IPS-20b (cell line): ENCODE data around the gene PRR20G.

Source experiments
- H3K27ac ChIP-seq: one replicate; pipeline ENCODE4 v1.5.1; 2013; ENCODE audit warnings: low read length
- H3K27me3 ChIP-seq: 2 replicates; pipeline ENCODE4 v1.6.1; 2013; ENCODE audit warnings: mild to moderate bottlenecking, low read length, inconsistent platforms; ENCODE audit not compliant: insufficient read depth
- H3K36me3 ChIP-seq: 2 replicates; pipeline ENCODE4 v1.6.1; 2013; ENCODE audit warnings: low read depth, mild to moderate bottlenecking, inconsistent platforms, low read length, moderate library complexity; ENCODE audit not compliant: insufficient read depth
- H3K4me1 ChIP-seq: 2 replicates; pipeline ENCODE4 v1.6.1; 2013; ENCODE audit warnings: mild to moderate bottlenecking, control low read depth, inconsistent platforms, low read length, moderate library complexity; ENCODE audit not compliant: insufficient read depth
- H3K4me3 ChIP-seq: 2 replicates; pipeline ENCODE4 v1.5.1; 2013; ENCODE audit warnings: mild to moderate bottlenecking, low read length, inconsistent platforms
- H3K9ac ChIP-seq: 2 replicates; pipeline ENCODE4 v1.6.1; 2013; ENCODE audit warnings: low read depth, mild to moderate bottlenecking, inconsistent platforms, low read length, moderate library complexity
- H3K9me3 ChIP-seq: 2 replicates; pipeline ENCODE4 v1.6.1; 2013; ENCODE audit warnings: mild to moderate bottlenecking, low read depth, low read length, inconsistent platforms; ENCODE audit not compliant: insufficient read depth

The PRR20G gene

DNA sequence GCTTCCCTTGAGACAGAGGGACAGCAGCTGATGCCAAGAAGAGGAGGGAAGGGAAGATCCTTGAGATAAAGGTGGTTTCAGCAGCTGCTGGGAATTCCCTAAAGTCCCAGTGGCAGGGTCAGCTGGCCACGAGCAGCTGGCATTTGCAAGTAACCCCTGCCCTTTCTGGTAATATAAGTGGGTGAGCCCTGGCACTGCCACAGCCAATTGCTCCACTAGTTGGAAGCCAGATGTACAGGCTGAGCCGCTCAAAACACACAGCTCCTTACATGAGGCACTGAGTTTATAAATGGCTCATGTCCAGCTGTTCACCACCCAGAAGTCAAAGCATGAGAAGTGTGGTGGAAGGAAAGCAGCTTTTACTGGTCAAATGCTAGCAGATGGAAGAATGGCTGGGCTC is 35.4 kb downstream of the PRR20G start:
- no peak overlapping the region for H3K27ac ChIP-seq
- H3K4me1 ChIP-seq = no peaks in the 10 kb centered on the region
- no peaks in the 10 kb centered on the region for H3K36me3 ChIP-seq
- no peak overlapping the region for H3K4me3 ChIP-seq
- no peak overlapping the region for H3K9ac ChIP-seq
- no peaks in the 10 kb centered on the region for H3K27me3 ChIP-seq
- H3K9me3 ChIP-seq = peaks cover 49% of the 10 kb centered on the region

DNA sequence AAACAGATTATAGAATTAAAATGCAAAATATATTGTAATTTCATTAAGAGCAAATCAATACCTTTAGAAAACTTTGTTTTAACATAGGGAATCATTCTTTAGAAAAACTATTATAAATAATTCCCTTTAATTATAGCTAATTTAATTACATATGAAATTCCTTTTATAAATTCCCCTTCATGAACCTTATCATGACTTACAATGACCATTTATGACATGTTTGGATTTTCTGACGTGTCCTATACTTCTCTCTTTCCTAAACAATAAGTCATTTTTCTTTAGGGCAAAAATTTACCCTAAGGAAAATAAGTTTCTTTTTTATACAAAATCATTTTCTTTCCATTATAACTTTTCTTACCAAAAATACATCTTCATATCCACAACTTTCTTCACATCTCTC is 37.8 kb downstream of the PRR20G start:
- H3K36me3 ChIP-seq = no peaks in the 10 kb centered on the region
- H3K27ac ChIP-seq = no peak overlapping the region
- H3K9me3 ChIP-seq = peaks cover 72% of the 10 kb centered on the region
- H3K4me1 ChIP-seq = no peaks in the 10 kb centered on the region
- H3K9ac ChIP-seq = no peak overlapping the region
- no peaks in the 10 kb centered on the region for H3K27me3 ChIP-seq
- no peak overlapping the region for H3K4me3 ChIP-seq

GRCh38 chr3:127247292-127247691 is 40.6 kb downstream of the PRR20G start:
- H3K27me3 ChIP-seq = no peaks in the 10 kb centered on the region
- no peak overlapping the region for H3K9ac ChIP-seq
- H3K27ac ChIP-seq = no peak overlapping the region
- H3K9me3 ChIP-seq = peaks cover 83% of the 10 kb centered on the region
- no peaks in the 10 kb centered on the region for H3K36me3 ChIP-seq
- H3K4me1 ChIP-seq = no peaks in the 10 kb centered on the region
- no peak overlapping the region for H3K4me3 ChIP-seq

DNA sequence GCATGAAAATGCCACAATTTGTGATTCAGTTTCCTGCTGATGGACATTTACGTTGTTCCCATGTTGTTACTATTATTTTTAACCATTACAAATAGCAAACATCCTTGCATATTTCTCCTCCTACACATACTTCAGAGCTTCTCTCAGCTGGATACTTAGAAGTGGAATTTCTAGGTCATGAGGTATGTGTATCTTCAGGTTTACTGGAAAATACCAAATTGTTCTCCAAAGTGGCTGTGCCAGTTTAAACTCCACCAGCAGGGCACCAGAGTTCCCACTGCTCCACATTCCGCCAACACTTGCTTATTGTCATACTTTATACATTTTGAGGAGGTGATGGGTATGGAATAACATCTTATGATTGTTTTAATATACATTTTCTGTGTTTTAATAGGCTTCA is 49.2 kb downstream of the PRR20G start:
- Histone ChIP-seq H3K27ac (no peak overlapping the region), H3K9ac (no peak overlapping the region), H3K4me3 (no peak overlapping the region), H3K36me3 (no peaks in the 10 kb centered on the region), H3K4me1 (no peaks in the 10 kb centered on the region), H3K27me3 (no peaks in the 10 kb centered on the region), H3K9me3 (peaks cover 10% of the 10 kb centered on the region; the same call in 1 of the 2 replicates)

DNA sequence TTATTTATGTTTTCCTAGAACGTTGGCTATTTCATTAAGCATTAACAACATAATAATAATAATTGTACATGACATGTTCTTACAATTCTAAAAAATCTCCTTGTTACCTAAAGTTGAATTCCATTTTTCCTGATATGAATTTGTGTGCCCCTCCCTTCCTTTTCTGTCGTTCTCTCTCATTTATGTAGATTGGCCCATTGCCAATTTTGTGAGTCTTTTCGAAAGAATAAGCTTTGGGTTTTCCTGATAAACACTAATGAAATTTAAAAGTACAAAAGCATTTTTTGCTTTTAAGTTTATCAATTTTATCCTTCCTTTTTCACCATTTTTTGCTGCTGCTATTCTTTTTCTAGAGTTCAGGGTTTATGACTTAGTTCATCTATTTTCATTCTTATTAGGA is 50.0 kb downstream of the PRR20G start:
- Histone ChIP-seq H3K27ac (no peak overlapping the region), H3K36me3 (no peaks in the 10 kb centered on the region), H3K9me3 (peaks cover 10% of the 10 kb centered on the region; the same call in 1 of the 2 replicates), H3K4me3 (no peak overlapping the region), H3K27me3 (no peaks in the 10 kb centered on the region), H3K9ac (no peak overlapping the region), H3K4me1 (no peaks in the 10 kb centered on the region)

DNA sequence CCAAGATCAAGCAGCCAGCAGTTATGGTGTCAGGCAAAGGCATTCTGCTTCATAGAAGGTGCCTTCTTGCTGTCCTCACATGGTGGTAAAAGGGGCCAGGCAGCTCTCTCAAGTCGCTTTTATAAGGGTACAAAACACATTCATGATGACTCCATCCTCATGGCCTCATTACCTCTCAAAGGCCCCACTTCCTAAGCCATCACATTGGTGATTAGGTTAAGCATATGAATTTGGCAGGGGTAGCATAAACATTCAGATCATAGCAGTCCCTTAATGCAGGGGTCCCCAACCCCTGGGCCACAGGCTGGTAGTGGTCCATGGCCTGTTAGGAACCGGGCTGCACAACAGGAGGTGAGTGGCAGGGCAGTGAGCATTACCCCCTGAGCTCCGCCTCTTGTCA is 52.1 kb downstream of the PRR20G start:
- H3K27me3 ChIP-seq = no peaks in the 10 kb centered on the region
- H3K27ac ChIP-seq = no peak overlapping the region
- no peak overlapping the region for H3K4me3 ChIP-seq
- no peak overlapping the region for H3K9ac ChIP-seq
- no peaks in the 10 kb centered on the region; the same call in 1 of the 2 replicates for H3K9me3 ChIP-seq
- no peaks in the 10 kb centered on the region for H3K36me3 ChIP-seq
- H3K4me1 ChIP-seq = no peaks in the 10 kb centered on the region

- Histone ChIP-seq H3K27ac (no peak overlapping the region), H3K9me3 (no peaks in the 10 kb centered on the region), H3K9ac (no peak overlapping the region), H3K4me1 (no peaks in the 10 kb centered on the region), H3K4me3 (no peak overlapping the region), H3K27me3 (no peaks in the 10 kb centered on the region), H3K36me3 (no peaks in the 10 kb centered on the region)
Observed at GRCh38 chr3:127234778-127235177, 53.1 kb downstream of the PRR20G start.
